ENCODE results near the gene SORBS2. TPM values are rescaled to one million over a fixed set of nuclear protein-coding genes. Genes with fewer than 3 reads are reported as not detected.

The SORBS2 gene
- total and polyA plus RNA-seq, 3 donors from 2014 or later = 20.2 to 47.7 (median 26.0) TPM

DNA sequence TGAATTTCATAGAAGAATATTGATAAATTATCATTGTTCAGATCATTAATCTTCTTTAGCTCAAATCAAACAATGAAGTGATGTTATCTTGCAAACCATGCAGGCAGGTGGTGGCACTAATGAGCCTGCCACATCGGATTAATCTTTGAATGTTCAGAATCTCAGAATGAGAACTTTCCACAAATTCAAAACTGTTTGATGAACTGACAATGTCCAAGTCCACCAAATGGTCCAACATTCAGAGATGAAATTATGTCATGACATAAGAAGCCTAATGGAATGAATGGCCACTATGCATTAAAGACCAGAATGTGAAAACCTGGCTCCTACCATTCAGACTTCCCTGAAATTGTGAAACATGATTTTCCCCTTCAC is 67.5 kb downstream of the SORBS2 start:
- Histone ChIP-seq H3K4me3 (no peak overlapping the region), H3K4me1 (no peaks in the 10 kb centered on the region), H3K27me3 (no peaks in the 10 kb centered on the region), H3K9me3 (no peaks in the 10 kb centered on the region), H3K36me3 (ENCODE audit: low read depth, missing control alignments) (no peaks in the 10 kb centered on the region), H3K27ac (no peak overlapping the region)
- intact Hi-C loops (cut with DNase I; ENCODE audit: low total_unique reads) = no loop called here
- no peak for TF ChIP-seq POLR2A (IDR thresholded peaks at IDR 0.05)
- 86 to 94% methylated on average over 1 of the region's 1 CpG for WGBS, 2 donors
- no peak for DNase-seq

GRCh38 chr4:185743722-185744487 is 68.1 kb downstream of the SORBS2 start:
- Histone ChIP-seq H3K4me1 (no peaks in the 10 kb centered on the region), H3K36me3 (ENCODE audit: low read depth, missing control alignments) (no peaks in the 10 kb centered on the region), H3K27ac (no peak overlapping the region), H3K27me3 (no peaks in the 10 kb centered on the region), H3K9me3 (no peaks in the 10 kb centered on the region), H3K4me3 (no peak overlapping the region)
- no peak for DNase-seq
- intact Hi-C loops (cut with DNase I; ENCODE audit: low total_unique reads) = no loop called here
- TF ChIP-seq, protein P1, sequence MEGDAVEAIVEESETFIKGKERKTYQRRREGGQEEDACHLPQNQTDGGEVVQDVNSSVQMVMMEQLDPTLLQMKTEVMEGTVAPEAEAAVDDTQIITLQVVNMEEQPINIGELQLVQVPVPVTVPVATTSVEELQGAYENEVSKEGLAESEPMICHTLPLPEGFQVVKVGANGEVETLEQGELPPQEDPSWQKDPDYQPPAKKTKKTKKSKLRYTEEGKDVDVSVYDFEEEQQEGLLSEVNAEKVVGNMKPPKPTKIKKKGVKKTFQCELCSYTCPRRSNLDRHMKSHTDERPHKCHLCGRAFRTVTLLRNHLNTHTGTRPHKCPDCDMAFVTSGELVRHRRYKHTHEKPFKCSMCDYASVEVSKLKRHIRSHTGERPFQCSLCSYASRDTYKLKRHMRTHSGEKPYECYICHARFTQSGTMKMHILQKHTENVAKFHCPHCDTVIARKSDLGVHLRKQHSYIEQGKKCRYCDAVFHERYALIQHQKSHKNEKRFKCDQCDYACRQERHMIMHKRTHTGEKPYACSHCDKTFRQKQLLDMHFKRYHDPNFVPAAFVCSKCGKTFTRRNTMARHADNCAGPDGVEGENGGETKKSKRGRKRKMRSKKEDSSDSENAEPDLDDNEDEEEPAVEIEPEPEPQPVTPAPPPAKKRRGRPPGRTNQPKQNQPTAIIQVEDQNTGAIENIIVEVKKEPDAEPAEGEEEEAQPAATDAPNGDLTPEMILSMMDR (IDR thresholded peaks at IDR 0.05) = no peak
- no peak for TF ChIP-seq POLR2A (IDR thresholded peaks at IDR 0.05)
- 86 to 88% methylated on average over 2 of the region's 2 CpGs for WGBS, 2 donors

DNA sequence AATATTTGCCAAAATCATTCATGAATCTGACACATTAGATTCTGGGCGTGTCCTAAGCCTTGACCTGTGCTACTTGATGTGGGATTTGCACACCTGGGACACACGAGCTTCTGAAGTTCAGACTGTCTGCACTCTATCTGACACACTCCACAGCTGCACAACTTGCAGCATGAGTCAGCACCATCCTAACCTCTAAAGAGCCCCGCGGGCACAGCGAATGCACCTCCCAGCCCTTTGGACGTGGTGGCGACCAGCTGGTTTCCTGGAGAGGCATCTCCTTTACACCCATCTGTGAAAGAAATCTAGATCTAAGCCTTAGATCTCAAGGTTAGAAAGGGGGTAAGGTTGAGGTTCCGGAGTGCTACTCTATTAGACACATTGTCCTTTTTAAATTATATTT is 69.2 kb downstream of the SORBS2 start:
- H3K4me1 ChIP-seq = no peaks in the 10 kb centered on the region
- intact Hi-C loops (cut with DNase I; ENCODE audit: low total_unique reads) = no loop called here

DNA sequence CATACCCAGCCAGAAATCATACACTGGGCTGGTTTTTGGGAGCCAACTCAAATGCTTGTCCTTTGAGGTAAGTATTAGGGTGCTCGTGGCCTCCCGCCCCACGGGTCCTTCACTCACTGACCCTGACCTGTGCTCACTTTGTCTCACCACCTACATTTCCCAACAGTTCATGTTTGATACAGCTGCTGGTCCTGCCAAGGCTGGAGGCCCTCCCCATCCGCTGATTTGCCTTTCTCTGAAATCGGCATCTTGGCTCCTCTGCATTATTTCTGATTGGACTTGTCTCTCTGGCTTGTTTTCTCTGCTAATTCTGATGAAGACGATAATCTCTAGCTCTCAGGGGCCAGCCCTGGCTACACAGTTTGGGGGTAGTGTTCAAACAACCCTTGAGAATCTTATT is 70.2 kb downstream of the SORBS2 start:
- no peak for DNase-seq
- intact Hi-C loops (cut with DNase I; ENCODE audit: low total_unique reads) = no loop called here
- Histone ChIP-seq H3K4me3 (no peak overlapping the region), H3K4me1 (peaks cover 5% of the 10 kb centered on the region), H3K9me3 (no peaks in the 10 kb centered on the region), H3K27me3 (no peaks in the 10 kb centered on the region), H3K27ac (no peak overlapping the region), H3K36me3 (ENCODE audit: low read depth, missing control alignments) (no peaks in the 10 kb centered on the region)
- no peak for TF ChIP-seq POLR2A (IDR thresholded peaks at IDR 0.05)
- TF ChIP-seq, protein P1 (IDR thresholded peaks at IDR 0.05) = no peak
- WGBS, 2 donors = 83 to 94% methylated on average over 6 of the region's 6 CpGs

More for the DNA sequence above, 69.2 kb downstream of the SORBS2 start:
- Histone ChIP-seq H3K27ac (no peak overlapping the region), H3K27me3 (no peaks in the 10 kb centered on the region), H3K9me3 (no peaks in the 10 kb centered on the region), H3K36me3 (ENCODE audit: low read depth, missing control alignments) (no peaks in the 10 kb centered on the region), H3K4me3 (no peak overlapping the region)
- TF ChIP-seq, protein P1 (IDR thresholded peaks at IDR 0.05) = no peak
- TF ChIP-seq POLR2A (IDR thresholded peaks at IDR 0.05) = no peak
- 80 to 81% methylated on average over 8 of the region's 8 CpGs for WGBS, 2 donors
- no peak for DNase-seq

GRCh38 chr4:185740471-185740873 is 71.5 kb downstream of the SORBS2 start:
- DNase-seq = no peak
- no peak for TF ChIP-seq POLR2A (IDR thresholded peaks at IDR 0.05)
- TF ChIP-seq, protein P1 (IDR thresholded peaks at IDR 0.05) = no peak
- no peaks in the 10 kb centered on the region for H3K9me3 ChIP-seq
- WGBS, 2 donors = 78 to 88% methylated on average over 4 of the region's 4 CpGs
- intact Hi-C loops (cut with DNase I; ENCODE audit: low total_unique reads) = no loop called here
- peaks cover 5% of the 10 kb centered on the region for H3K4me1 ChIP-seq
- H3K27me3 ChIP-seq = no peaks in the 10 kb centered on the region
- H3K27ac ChIP-seq = no peak overlapping the region
- no peaks in the 10 kb centered on the region for H3K36me3 ChIP-seq (ENCODE audit: low read depth, missing control alignments)
- H3K4me3 ChIP-seq = no peak overlapping the region

Measured in testis (tissue), 3 donors.